Measurements from ENCODE around the gene MFSD2B.
A peak's percentile ranks its signal among the peaks of the same experiment; 100 is the strongest.
"Not testable (repeated sequence)": the region's sequence is repeated elsewhere in the genome, so short reads cannot be mapped to it uniquely, and the experiment has no call there.

The MFSD2B gene

GRCh38 chr2:24009680-24010476 is at the start of gene MFSD2B:
TSS of gene MFSD2B (plus strand) at chr2:24010085. CDS start at chr2:24010097, 12 bp downstream.
- peak; percentile 31 for DNase-seq

- DNase-seq: no peak
These were observed 42.0 kb upstream of the MFSD2B start for GRCh38 chr2:23967846-23968245.

DNA sequence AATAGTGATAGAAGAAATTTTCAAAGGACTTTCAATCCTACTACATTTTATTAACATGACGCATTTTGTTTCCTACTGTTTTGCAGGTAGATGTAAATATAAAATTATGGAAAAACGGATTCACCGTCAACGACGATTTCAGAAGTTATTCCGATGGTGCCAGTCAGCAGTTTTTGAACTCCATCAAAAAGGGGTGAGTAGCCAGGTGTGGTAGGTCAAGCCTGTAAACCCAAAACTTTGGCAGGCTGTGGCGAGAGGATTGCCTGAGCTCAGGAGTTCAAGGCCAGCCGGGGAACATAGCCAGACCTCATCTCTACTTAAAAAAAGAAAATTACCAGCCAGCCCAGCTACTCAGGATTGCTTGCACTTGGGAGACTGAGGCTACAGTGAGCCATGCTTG is 33.0 kb upstream of the MFSD2B start:
- DNase-seq: no peak

- no peak for DNase-seq
These were observed 21.5 kb upstream of the MFSD2B start for GRCh38 chr2:23988371-23988770.

DNA sequence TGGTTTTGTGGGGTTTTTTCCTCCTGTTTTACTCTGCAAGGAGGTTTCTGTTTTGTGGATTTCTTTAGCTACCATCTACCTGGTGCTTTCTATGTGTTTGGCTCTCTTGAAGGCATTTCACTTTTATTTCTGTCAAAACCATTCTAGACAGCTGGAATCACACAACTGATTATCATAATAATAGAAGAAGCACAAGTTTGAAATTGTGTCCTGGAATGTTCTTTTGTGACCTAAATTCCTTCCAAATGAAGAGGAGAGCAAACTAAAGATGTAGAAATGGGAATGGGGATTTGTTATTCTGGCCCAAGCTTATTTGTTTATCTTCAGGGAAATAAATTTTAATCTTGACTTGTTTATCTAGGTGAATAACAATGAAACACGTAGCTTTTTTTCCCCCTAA is 17.0 kb upstream of the MFSD2B start:
- DNase-seq: no peak

- no peak for DNase-seq
These were observed 16.1 kb upstream of the MFSD2B start for GRCh38 chr2:23993736-23994269.

DNA sequence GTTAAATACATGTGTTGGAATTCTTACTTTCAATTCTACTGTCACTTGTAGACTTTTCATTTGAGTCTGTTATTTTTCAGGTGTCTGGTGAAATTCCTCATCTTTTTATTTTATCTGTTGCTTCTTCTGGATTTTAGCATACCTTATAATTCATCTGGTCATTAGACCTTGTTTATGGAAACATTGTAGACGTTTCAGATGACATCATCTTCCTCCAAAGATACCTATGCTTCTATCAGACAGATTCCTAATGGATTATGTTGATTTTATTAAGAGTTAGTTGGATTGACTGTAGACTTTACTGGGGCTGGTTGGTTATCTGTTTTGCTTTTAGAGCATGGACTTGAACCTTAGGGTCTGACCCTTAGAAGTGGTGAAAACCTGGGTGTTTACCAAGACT is 15.3 kb upstream of the MFSD2B start:
- DNase-seq: no peak

DNA sequence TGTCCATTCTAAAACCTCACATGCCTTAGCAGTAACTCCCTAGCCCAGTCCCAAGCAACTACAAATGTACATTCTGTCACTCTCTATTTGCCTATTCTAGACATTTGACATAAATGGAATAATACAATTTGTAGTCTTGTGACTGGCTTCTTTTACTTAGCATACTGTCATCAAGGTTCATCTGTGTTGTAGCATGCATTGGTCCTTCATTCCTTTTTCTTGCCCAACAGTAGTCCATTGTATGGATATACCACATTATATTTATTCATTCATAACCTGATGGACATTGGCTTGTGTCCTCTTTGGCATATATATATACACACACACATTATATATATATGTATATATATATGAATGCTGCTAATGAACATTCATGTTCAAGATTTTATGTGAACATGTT is 2.2 kb upstream of the MFSD2B start:
- DNase-seq: no peak

DNA sequence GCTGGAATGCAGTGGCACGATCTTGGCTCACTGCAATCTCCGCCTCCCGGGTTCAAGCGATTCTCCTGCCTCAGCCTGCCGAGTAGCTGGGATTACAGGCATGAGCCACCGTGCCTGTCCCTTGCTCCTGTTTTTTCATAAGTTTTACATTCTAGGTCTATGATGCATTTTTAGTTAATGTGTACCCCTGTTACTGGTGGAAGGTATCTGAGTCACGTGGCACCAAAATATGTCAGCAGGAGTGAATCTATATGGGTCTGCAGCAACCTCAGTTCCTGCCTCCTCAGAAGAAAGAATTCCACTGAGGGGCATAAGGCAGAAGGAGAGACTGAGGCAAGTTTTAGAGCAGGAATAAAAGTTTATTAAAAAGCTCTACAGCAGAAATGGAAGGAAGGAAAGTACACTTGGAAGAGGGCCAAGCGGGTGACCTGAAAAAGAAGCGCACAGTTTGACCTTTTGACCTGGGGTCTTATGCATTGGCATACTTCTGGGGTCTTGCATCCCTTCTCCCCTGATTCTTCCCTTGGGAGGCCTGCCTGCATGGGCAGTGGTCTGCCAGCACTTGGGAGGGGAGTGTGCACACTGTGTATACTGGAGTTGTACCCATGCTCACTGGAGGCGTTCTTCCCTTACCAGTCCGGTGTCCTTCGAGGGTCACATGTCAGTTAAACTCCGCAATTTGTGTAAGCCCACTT is 1.1 kb upstream of the MFSD2B start:
- no peak for DNase-seq

DNA sequence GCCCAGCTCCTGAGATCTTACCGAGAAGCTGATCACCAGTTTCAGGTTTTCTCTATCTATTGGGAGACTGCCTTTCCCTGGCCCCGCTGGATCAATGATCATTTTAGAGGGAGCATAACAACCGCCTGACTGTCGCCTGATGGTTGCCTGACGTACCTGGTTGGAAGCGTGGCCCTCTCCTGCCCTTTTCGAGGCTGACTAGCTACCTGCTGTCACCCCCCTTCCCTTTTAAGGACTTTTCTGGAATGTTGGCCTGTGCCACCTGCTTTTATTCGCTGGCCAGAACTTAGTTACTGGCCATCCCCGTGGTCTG is 562 bp upstream of the MFSD2B start:
- no peak for DNase-seq

- peak; percentile 29 for DNase-seq
These were observed 778 bp downstream of the MFSD2B start for GRCh38 chr2:24010477-24011249.

DNA sequence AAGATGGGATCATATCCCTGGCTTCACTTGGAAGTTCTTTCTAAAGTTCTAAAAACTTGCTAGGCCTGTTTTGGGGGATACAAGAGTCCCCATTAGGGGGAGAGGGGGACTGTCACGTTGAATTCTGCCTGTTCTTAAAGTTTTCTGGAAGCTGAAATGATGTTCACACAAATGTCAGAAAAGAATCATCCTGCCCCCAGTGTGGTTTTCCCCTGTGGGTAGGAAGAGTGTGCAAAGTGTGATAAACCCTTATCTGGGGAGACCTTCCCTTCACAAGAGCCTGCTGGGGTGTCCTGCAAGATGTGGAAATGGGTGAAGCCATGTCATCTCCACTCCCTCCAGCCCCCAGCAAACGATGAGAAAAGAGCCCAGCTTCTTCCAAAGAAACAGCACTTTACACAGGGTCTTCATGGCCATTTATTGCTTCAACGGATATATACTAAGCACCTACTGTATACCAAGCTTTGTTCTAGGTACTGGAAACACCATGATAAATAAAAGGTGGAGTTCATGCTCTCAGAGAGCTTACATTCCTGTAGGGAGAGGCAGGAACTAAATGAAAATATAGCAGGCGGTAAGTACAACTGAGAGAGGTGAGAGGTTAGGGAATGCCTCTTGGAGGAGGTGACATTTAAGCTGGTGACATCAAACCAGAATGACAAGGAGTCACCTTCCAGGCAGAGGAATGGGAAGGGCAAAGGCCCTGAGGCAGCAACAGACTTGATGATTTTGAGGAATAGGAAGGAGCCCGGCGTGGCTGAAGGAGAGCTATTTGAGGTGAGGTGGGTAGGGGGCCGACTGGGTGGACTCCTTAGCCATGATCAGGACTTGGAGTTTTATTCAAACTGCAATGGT is 1.6 kb downstream of the MFSD2B start:
- DNase-seq: no peak

- no peak for DNase-seq
These were observed 2.8 kb downstream of the MFSD2B start for GRCh38 chr2:24012521-24013188.

DNA sequence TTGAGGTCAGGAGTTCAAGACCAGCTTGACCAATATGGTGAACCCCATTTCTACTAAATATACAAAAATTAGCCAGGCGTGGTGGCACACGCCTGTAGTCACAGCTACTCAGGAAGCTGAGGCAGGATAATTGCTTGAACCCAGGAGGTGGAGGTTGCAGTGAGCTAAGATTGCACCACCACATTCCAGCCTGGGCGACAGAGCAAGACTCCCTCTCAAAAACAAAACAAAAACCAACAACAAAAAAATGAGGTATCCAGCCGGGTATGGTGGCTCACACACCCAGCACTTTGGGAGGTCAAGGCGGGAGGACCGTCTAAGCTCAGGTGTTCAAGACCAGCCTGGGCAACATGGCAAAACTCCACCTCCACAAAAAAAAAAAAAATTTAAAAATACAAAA is 5.0 kb downstream of the MFSD2B start:
- not testable (repeated sequence) for DNase-seq

DNA sequence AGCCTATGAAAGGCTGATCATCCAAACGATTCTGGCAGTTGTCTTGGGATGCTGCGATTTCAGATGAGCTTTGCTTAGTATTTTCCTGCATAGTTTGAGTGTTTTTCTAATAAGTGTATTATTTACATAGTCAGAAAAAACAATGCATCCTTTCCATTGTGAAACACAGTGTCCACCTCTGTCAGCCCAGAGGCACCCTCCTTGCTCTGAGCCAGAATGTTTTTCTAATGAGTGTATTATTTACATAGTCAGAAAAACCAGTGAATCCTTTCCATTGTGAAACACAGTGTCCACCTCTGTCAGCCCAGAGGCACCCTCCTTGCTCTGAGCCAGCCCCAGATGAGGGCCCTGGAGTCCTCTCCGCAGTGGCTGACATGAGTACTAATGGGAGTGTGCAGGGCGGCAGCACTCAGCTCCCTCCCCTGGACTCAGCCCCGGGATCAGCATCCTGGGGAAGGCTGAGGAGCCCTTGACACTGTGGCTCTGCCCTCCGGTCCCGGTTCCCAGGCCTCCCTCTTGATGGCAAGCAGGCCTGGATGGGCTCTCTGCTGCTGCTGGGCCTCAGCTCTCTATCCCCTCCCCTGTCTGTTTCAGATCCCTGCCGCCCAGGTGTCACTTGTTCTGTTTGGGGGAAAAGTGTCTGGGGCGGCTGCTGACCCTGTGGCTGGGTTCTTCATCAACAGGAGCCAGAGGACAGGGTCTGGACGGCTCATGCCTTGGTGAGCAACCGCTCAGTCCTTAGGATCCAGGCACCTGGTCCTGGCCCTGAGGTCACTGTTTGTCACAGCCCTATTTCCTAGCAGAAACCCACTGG is 5.9 kb downstream of the MFSD2B start:
- no peak for DNase-seq

DNA sequence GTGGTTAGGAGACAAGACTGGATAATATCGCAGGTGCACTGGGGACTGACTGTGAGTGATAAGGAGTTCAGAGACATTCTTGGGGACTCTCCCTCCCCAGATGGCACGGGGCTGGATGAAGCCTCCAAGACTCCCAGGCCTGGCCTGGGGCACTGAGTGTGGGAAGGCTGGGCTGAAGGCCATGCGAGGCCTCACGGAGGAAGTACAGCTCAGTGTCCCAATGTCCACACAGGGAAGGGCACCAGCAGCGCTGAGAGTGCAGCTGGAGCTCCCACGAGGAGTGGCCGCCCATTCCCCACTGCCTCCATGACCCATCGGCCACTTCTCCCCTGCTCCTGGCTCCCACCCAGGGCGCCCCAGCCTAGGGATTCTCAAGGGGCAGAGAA is 6.5 kb downstream of the MFSD2B start:
- no peak for DNase-seq

DNA sequence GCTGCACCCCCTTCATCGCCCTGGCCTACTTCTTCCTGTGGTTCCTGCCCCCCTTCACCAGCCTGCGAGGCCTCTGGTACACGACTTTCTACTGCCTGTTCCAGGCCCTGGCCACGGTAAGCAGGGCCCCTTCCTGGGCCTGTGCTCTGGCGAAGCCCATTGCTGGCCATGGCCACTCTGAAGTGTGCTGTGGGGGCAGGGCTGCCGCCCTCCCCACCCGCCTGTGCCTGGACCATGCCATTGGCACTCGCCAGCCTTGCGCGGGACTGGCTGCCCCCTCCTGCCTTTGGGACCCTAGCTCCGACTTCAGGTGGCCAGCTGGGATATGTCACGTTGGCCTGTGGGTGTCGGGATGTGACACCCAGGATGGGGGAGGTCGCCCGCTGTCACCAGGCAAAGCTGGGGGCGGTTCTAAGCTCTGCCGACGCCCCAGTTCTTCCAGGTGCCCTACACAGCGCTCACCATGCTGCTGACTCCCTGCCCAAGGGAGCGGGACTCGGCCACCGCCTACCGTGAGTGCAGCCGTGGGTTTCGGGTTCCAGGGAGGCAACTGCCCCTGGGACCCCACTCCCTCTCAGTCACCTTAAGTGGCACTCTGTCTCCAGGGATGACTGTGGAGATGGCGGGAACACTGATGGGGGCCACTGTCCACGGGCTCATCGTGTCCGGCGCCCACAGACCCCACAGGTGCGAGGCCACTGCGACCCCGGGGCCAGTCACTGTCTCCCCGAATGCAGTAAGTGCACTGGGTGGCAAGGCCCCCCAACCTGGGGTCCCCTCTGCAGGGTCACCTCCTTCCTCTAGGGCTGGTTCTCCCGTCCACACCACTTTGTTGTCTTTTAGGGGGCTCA is 7.2 kb downstream of the MFSD2B start:
- no peak for DNase-seq

DNA sequence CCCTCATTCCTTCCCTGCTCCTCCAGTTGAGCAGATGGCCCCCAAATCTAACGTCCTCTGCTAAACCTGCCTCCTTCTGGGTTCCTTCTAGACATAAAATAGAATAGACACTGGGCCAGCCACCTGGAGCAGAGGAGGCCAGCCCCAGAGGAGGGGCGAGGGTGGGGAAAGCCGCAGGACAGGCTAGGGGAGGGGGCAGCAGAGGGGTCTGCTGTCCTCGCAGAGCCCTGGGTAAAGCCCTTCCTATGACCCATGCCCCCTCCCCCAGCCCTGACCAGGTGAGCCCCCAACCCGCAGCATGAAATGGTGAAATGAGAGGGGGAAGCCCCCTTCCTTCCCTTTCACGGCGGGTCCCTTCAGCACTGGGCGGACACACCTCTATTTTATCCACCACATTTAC is 7.8 kb downstream of the MFSD2B start:
- no peak for DNase-seq

- DNase-seq: no peak
These were observed 8.4 kb downstream of the MFSD2B start for GRCh38 chr2:24018241-24018640.

- no peak for DNase-seq
These were observed 9.8 kb downstream of the MFSD2B start for GRCh38 chr2:24019729-24020128.

Data from left hindlimb (tissue), 1 donor.